Daoy (cell line): ENCODE measurements around the gene GABRA5. TPM values are rescaled to one million over a fixed set of nuclear protein-coding genes. Genes with fewer than 3 reads are reported as not detected.

Experiments used
- DNase-seq: peaks from one replicate; pipeline ENCODE4 v3.0.0-alpha.2; 2015; ENCODE audit warnings: low read depth
- total RNA-seq: library from RNA; depleted of rRNA; stranded (reverse); fragments of >200 nt; shearing (Covaris generic); gene quantifications from 2 replicates; pipeline ENCODE4 v1.2.3, GENCODE V29; 2014

The GABRA5 gene
- total RNA-seq, 1 experiment from 2014 or later: 0.97 TPM

DNA sequence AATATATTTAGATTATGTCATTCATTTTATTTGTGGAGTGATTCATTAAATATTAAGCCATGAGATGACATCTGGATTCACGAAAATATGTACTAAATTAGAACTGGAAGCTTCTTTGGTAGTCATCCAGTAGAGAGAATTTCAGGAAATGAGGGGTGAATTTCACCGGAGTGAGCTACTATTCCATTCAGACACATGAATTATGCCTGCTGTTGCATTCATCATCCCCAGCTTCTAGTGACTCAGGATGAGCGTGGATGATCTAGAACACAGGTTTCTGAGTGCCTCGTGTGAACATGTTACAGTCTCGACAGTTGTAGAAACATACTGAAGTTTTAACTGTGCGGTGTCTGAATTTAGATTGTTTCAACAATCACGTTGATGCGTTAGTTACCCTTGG lies 61.2 kb downstream of the GABRA5 start:
- DNase-seq: no peak

DNA sequence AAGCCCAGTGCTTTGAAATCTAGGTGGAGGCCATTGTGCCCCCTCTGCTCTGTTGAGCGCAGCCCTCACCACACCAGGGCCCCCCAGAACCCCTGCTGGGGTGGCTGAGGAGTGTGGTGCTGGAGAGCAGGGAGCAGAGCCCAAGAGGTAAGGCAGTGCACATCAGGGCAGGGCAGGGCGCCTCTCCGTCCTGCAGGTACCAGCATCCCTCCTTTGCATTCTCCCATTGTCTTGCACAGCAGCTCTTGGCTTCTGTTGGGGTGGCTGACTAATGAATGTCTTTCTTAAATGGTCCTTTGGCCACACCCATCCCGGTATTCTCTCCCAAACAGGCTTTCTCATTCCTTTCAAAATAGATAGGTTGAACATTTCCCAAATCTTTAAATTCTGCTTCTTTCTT lies 62.7 kb downstream of the GABRA5 start:
- DNase-seq: no peak

DNA sequence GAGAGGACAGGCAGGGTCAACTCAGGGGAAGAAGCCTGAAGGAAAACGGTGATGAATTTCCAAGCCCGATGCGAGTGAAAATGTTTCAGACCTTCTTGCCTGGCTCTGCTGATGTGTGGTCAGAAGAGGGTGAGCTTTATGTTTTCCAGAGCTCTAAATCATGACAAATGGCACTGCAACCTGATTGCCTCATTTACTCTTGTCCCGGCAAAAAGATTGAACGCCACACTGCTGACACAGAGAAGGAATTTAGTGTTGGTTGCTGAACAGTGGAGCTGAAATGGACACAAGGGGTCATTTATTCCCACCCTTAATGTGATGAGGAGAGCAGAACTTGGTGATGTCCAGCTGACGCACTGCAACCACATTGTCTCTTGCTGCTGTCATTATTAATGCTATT lies 68.0 kb downstream of the GABRA5 start:
- DNase-seq: no peak

DNA sequence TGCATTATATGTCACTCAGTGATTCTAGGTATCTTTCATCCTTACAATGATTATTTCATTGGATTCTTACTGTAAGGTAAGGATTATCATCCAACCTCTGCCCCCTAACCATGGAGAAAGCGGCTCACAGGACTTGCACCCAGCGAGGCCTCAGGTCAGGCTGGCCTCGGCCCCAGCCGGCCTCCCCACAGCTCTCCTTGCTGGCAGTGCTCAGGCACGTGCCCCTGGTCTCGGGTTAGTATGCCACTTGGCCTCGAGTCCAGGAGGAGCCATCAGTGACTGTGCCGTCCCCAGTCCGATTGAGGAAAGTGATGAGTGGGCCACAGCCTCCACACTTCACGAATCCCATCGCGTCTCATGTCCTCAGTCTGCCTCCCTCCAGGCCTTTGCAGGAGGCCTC lies 68.5 kb downstream of the GABRA5 start:
- no peak for DNase-seq

DNA sequence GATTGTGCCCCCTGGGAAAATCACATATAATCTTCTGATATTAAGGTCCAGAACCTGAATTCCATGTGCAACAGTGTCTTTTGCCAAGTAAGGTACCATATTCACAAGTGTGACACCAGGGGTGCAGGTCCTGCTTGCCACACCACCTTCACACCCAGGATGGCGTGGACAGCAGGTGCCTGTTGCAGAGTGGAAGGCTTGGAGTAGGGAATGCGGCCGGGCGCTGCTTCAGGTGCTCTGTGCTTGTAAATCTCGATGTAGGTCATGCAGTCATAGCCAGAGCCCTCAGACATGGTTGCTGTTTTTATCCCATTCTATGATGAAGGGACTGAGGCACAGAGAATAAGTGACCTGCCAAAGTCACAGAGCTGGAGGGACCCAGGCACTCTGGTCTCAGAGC lies 69.6 kb downstream of the GABRA5 start:
- no peak for DNase-seq

DNA sequence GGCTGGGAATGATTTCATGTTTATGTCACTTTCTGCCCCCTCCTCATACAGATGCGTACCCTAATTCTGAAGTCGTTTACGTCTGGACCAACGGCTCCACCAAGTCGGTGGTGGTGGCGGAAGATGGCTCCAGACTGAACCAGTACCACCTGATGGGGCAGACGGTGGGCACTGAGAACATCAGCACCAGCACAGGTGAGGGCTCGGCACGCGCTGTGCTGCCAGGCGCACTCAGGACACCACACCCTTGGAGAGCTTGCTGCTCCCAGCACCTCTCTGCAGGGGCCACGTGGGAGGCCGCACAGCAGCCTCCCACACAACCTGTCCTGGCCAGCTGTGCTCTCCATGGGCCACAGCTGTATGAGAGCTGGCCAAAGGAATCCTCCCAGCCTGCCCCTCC lies 70.3 kb downstream of the GABRA5 start:
- no peak for DNase-seq

DNA sequence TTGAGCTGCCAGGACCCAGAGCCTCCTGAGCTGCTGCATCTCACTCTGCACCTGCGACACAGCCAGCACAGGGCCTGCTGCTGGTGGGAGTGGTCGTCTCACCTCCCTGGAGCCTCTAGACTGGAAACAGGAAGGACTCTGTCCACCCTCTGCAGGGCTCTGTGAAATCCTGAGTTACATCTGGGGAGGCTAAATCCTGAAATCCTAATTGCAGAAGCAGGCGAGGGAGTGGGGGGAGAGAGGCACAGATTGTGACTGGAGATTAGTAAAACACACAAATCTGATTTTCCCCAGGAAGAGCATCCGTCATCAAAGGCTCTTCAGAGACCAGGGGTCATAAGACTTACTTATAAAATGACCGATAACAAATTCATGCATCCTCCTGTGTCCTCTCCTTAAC lies 72.5 kb downstream of the GABRA5 start:
- no peak for DNase-seq

DNA sequence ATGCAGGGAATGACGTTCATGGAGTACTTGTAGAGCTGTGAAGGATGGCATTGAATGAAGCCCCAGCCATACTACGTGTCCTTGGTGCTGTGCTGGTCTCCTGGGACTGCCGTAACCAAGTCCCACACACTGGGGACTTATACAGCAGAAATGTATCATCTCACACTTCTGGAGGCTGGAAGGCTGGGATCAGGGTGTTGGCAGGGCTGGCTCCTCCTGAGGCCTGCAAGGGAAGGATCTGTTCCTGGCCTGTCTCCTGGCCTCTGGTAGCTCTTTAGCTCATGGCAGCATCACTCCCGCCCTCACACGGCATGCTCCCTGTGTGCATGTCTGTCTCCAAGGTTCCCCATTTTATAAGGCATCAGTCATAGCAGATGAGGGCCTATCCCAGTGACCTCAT lies 74.6 kb downstream of the GABRA5 start:
- no peak for DNase-seq

DNA sequence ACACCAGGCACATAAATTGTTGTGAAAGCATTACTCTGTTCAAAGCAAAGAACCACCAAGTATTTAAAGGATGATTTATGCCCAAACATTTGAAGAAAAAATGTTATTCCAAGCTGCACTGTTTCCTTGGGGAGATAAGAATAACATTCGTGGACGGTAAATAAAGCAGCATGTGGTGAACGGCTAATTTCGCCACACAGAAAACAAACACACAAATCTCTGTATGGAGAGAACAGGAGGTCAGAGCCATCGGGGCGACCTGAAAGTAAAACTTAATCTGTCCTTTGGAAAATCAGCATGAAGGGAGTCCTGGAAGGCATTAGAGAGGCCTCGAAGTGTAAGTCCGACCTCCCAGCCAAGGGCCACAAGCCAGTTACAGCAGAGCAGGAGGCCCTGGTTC lies 77.0 kb downstream of the GABRA5 start:
- DNase-seq: no peak

DNA sequence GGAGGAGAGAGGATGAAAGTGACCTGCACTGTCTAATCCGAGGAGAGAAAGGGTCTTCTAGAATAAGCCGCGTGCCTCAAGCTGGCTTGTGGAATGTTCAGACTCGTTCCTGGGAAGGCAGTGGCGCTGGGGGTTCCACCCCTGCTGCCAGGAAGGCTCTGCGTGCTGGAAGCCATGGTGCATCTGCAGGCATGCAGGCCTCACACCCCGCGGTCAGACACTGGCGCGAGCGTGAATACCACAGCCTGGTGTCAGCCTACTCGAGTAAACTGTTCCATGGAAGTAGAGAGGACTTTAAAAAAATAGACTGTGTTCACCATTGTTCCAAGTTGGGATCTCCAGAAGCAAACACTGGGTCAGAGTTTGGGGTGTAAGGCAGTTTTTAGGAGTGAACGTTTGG lies 78.2 kb downstream of the GABRA5 start:
- no peak for DNase-seq

DNA sequence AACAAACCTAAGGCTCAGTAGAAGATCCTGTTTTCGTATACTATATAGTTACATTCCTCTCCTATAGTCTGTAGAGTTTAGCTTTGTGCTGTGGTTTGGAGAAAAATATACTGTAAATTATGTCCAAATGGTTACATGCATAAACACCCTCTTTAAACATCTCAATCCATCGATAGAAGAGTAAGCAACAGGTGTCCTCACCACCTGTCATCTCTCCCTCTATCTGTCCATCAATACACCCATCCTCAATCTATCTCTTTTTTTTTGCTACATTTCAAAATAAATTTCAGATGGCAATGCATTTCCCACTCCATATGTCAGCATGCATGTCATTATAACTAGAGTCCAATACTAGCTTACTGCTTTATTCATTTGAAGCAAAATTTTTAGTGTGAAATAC lies 83.1 kb downstream of the GABRA5 start:
- DNase-seq: no peak

DNA sequence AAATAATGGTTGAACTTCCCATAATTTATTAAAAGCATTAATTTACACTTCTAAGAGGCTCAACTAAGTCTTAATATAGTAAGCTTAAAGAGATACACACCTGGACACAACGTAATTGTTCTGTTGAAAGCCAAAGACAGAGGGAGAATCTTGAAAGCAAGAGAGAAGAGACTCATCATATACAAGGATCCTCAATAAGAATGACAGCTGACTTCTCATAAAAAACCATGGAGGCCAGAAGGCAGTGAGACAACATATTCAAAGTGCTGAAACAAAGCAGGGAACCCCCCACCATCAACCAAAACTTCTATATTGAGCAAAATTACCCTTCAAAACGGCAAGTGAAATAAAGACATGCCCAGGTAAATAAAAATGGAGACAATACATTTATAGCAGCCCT lies 87.5 kb downstream of the GABRA5 start:
- no peak for DNase-seq

DNA sequence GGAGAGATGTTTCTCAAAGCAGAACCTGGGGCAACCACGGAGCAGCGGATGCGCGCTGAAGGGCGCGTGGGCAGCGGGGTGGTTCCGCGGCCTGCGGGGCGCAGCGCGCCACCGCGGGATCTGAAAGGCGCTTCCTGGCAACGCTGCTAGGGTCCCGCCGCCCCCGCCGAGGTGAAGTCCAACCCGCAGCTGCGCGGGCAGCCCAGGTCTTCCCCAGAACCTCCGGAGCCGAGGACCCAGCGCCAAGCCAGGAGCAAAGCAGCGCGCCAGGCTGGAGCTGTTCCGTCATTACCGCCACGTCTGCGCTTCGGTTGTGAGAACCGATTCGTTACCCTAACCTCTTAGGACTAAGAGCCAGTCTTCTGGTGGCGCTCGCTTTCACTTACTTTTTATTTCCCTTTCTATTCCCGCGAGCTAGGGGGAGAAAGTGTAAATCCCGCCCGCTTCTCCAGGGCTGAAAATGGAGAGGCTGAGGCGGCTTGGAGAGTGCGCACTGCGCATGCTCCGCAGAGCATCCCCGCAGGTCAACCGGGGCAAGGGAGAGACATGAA lies 100.9 kb downstream of the GABRA5 start:
- DNase-seq: no peak

DNA sequence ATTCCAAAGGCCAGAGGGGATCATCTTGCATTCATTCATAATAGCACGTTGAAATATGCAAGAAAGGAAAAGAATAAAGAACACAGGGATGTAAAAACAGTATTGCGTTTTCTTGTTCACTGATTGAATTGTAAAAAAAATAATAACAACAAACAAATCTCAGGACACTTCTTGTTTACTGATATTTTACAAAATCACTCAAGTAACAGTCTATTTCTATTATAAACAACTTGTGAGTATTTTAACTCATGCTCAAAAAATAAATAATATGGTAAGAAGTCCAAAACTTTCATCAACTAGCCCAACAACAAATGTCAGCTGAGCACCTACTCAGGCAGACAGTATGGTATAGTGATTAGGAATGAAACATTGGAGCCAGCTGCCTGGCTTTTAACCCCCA lies 101.9 kb downstream of the GABRA5 start:
- DNase-seq: no peak

DNA sequence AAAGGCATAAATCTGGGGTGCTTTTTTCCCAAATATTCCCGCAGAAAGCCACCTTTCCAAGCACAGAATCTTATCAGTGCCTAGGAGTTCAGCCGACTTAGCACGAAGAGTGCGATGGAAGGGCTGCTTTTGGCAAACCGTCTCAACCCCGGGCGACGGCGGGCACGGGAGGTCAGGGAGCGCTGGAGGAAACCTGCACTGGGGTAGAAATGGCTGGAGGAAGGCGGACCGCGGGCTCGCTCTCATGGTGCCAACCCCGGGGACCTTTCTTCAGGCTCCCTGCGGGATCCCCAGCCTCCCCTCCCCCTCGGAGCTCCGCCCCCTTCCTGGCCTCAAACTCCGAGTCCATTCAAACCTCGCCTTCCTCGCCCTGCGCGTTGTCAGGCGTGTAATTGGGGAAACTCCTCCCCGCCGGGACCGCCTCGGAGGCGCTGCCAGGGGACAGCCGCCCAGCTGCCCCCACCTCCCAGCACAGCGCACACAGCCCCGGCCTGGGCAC lies 103.9 kb downstream of the GABRA5 start, which contains the start of gene GABRG3:
GABRG3 (plus strand) TSS at position 470 of the 499 bp plus-strand sequence.
- peak; percentile 30 for DNase-seq

DNA sequence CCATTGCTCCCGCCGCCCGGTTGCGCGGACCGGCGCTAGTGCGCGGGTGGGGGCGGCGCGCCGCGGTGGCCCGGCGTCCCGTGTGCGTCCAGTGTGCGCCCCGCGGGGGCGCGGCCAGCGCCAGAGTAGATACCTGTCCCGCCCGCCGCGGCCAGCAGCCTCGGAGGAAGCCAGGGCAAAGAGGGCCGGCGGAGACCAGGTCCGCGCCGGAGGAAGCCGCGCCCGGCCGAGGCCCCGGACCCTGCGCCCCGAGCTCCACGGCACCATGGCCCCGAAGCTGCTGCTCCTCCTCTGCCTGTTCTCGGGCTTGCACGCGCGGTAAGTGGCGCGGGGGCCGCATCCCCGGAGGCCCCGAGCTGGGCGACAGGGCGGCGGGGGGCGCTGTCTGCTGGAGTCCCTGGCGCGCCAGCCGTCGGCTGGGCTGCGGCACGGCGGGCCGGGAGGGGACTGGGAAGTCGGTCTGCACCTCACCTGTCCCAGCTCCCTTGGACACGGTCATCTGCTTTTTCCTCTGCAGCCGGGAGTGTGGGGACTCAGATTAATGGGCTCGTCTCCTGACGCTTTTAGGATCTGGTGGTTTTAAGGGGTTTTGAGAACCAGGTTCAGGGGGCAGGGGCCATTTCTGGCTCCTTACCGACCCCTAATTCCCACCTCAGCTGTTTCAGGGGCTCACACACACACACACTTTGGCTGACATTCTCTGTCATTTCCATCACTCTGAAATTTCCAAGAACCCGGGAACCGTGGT lies 104.6 kb downstream of the GABRA5 start:
- DNase-seq: peak; percentile 6

DNA sequence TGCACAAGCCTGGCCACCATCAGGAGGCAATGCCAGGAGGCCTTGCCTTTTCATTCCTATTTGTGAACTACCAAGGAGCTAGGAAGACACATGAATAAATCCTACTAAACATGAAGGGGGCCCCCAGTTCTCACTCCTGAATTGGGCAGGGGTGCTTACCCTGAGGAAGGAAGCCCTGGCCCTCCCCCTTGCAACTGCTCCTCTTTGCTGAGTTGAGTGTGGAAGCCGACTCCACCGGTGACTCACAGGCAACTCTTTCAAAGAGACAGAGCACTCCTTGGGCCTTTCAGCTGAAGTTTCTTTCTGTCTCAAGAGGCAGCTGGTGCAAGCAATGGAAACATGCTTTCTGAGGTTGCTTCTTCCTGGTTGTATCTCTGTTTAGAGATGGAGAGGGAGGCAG lies 105.8 kb downstream of the GABRA5 start:
- DNase-seq: peak; percentile 9

DNA sequence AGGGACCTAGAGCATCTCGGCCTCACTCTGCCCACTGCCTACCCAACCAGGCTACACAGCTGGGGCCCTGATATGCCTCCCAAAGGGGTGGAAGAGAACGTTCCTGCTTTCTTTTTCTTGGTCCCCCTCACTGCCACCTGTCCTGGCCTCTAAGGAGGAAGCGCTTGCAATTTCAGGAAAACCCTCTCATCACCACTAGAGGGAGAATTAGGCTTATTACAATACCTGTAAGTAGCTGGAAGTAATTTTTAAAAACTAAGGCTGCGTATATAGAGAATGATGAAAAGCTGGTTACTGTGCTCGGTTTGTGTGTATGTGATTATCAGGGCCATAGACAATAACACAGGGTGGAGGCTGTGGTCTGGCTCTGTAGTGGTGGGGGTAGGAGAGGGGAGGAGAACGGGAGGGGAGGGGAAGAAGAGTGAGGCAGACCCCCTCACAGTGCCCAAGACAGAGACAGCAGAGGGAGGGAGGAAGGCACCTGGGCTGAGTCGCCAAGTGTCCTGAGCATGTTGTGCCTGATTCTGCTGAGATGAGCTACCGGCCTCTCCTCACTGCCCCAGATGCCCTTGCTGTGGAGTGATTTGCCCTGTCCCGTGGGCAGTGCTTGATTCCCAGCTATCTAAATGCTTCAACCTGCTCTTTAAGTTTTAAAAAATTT lies 107.4 kb downstream of the GABRA5 start:
- no peak for DNase-seq

DNA sequence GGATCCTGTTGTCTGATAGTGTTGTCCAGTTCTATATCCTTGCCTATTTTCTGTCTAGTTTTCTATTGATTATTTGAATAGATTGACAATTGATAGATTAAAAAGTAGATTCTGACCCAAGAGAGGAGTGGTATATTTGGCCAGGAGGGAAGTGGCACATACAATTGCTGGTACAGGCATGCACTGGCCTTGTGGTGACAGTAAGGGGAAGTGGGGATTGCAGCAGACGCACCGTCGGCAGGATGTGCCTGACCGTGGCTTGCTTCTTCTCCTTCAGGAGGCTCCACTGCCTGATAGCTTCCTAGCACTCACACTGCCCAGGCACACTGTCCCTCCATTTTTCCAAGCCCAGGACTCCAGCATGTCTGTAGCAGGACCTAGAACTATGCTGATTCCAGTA lies 114.6 kb downstream of the GABRA5 start:
- DNase-seq: no peak

DNA sequence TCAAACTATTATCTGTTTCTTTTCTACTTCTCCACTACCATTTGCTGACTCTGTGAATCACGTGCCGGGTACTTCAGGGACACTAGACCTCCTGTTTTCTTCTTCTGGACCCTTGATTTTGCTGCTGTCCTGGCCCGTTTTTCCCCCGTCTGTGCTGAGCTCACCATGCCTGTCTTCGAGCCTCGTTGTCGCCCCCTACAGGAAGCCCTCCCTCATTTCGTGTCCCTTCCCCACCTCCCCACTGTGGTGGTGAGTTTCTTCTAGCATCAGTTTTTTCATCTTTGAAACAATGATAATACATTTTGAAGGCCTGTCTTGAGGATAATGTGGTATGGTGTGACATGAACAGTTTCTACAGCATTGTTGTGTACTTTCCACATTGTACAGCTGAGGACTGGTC lies 117.0 kb downstream of the GABRA5 start:
- DNase-seq: no peak

DNA sequence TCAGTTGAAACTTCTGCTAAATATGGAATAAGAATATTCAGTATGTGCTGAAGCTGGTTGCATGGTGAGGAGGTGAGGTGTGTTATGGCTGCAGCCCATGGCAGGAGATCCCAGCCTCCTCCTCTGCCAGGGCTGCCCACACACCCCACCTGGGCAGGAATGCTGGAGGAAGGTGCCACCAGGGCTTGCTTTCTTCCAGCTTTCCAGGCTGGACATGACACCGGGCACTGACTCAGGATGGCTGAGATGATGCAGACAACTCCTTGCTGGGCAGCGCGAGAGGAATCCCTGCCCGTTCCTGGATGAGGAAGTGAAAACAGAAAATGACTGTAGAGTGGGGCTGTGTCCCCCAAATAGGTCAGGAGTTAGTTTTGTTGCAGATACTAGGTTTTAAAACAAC lies 118.2 kb downstream of the GABRA5 start:
- no peak for DNase-seq

DNA sequence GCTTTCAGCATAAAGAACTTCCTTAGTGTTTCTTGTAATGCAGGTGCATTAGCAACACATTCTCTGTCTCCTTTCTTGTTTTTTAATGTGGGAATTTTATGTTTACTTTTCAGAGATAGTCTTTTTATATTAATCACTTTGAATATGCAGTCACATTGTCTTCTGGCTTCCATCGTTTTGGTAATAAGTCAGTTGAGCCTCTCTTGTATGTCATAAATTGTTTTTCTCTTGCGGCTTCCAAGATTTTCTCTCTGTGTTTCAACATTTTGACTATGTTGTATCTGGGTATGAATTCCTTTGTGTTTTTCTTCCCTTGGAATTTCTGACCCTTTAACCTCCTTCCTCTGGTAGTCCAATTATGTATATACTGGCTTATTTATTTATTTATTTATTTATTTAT lies 129.4 kb downstream of the GABRA5 start:
- DNase-seq: no peak
